Measurements from ENCODE around the gene SORCS2.

Gene SORCS2

DNA sequence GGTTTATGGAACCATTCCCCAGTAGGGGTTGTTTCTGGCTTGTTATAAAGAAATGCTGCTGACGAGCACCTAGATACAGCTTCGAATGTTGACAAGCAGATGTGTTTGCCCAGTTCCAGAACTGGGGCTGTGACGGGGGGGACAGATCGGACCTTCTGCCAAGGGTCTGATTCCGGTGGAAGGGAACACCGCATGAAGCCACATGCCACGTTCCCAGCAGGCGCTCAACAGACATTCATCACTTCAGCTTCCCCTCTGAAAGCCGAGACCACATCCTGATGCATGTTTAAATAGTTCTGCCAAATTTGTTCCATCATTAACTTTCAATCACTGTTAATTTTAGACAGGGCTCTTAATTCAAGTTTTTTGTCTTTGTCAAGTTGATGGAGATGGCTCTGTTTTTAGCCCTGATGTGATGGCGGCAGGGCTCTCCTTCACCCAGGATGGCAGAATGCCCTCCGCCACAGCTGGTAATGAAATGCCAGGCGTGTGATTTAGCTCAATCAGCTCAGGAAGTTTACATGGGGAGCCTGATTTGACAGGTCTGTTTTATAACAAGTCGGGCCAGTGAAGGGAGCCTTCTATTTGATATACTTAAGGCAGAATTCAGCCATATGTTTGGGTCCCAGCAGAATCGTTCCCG, 185.0 kb downstream of the SORCS2 start:
- no peak for DNase-seq (ENCODE audit: low spot score)

DNA sequence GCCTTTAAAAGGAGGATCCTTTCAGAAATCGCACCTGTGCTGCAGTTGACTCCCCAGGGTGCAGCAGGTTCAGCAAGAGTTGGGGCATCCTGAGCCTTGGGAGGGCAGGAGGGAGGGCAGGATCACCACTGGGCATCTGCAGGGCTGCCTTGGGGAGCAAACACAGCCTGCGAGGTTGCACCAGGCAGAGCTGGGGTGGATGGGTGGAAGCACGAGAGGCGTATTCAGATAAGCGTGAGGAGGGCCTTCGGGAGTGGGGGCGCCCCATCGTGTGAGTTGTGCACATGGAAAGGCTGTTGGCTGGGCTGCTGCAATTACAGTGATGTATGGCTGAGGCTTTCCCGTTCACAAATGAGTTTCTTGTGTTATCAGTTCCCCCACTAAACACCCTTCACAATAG, 186.8 kb downstream of the SORCS2 start:
- no peak for DNase-seq (ENCODE audit: low spot score)

DNA sequence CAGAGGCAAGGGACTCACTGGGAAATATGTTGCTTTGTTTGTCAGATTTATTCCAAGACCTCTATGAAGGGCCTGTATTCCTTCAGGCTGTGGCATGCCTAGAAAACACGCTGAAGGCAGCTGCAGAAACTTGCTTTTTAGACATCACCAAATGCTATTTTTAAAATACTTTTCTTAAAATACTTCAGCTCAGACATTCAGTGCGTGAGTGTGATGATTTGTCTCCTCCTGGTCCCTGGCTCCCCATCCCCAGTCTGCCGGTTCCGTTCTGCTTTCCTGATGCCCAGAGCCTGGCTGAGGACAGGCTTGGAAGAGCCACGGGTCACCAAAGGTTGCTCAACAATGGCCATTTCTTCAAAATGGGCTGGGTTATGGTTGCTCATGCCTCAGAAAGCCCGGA, 187.4 kb downstream of the SORCS2 start:
- DNase-seq (ENCODE audit: low spot score) = no peak

DNA sequence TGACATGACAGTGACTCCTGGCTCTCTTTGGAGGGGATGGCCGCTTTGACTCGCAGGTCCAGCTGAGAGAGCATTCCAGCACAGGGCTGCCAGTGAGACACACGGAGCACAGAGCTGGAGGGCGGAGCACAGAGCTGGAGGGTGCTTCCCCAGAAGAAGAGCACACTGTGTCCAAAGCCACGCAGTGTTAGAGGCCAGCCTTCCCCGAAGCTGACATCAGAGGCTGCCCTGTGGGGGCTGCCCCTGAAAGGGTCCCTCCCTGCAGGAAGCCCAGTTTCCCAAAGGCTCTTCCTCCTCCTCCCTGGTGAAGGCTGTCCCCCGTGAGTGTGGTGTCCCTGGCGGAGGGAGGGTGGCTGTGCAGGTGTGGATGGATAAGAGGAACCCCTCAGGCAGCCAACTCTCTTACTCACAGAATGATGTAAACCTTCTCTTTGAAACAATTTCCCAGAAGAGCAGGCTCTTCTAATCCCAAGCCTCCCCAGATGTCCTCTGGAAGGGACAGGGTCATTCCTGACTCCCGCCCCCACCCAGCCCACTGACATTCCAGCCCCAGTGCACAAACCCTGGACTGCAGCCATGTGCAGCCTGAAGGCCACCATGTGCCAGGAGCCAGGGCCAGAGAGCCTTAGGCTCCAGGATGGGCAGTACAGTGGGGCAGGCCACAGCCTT, 189.0 kb downstream of the SORCS2 start:
- DNase-seq (ENCODE audit: low spot score) = no peak

DNA sequence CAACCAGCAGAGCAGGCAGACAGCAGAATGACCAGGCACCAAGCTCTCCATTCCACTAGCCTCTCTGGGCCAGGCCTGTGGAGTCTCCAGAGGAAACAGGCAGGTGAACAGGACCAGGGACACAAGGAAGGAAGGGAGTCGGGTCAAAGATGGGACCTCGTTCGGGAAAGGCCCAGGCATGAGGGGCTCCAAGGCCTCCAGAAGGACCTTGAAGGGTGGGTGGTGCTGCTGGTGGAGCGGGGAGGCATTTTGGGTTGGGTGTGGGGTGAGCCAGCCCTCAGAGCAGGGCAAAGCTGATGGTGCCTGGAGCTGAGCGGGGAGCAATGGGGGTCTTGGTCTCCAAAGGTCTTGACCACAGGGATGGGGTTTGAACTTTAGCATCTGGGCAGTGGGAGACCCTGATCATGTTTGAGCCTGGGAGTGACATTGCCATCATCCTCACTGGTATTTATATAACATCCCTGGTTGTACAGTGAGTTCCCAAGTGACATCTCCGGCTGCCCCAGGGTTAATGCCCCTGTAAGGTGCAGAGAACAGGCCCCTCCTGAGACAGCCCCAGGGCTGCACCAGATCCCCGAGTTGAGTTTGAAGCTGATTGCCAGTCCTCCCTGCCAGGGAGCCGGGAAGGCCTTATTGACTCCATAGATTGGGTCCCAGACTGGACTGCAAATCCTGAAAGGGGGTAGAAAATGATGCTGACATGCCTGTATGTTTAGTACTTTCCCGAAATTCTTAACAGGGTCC, 189.7 kb downstream of the SORCS2 start:
- no peak for DNase-seq (ENCODE audit: low spot score)

DNA sequence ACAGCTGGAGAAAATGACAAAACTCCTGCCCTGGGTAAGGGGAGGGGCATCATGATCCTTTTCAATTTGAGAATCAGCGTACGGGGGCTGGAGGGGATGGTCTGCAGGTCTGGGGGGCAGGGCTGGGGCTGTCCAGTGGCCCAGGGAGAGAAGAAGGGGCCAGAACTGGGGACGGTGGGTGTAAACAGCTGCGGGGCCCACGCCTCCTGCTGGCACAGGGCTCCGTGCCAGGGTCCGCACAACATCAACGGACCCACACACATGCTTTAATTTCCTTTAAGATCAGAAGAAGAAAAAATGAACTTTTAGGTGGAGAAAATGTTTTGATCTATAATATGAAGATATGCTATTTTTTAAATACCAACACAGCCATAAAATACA, 190.3 kb downstream of the SORCS2 start:
- no peak for DNase-seq (ENCODE audit: low spot score)

DNA sequence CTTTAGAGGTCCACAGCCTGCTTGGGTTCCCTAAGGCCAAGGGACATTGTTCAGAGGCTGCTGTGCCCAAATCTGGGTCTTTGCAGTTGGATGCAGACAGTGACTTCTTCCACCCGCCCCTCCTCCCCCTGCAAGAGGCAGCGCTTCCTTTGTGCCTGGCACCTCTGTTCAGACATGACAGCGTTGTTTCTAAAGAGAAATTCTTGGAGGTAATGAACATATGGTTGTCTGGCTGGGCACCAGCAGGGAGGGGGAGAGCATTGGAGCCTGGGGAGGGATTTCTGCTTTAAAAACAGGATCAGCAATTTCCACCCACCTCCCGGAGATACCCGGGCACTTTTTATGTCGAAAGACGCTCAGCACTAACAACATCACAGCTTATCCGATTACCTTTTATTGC, 190.9 kb downstream of the SORCS2 start:
- DNase-seq (ENCODE audit: low spot score) = no peak

DNA sequence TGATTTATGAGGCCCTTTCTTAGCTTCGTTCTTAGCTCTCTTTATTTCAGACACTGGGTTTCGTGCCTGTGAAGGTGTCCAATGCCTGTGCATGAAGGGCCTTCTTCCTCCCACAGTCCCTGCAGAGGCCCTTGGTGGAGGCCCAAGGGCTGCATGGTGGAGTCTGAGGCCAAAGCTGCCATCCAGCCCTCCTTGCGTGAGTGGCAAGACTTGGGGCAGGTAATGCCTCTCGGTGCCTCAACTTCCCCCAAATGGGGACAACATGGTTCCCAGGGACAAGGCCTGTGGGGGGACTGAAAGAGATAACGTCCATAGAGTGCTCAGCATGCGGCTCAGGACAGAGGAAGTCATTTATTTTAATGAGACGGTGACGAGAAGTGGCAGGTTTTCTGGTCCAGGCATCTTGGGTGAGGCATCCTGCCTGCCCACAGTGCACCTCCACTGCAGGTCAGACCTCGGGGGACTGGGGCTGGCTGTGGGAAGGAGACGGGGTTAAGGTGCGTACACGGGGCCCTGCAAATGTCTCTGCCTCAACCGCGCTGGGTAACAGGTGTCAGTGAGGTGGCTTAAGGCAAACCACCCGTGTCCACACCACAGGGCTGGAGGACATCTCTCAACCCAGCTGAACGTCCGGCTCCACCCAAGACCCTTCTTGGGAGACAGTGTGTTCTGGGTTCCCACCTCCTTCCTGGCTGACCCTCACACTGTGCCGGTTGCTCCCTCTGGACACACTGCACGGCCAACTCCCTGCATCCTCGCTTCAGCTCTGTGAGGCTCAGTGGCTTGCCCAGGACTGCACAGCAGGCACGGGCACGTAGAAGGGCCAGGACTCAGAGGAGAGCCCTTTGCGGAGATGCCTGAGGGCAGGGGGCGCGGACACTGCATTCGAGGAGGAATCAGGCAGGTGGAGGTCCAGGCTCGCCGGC, 191.9 kb downstream of the SORCS2 start:
- DNase-seq (ENCODE audit: low spot score) = no peak

DNA sequence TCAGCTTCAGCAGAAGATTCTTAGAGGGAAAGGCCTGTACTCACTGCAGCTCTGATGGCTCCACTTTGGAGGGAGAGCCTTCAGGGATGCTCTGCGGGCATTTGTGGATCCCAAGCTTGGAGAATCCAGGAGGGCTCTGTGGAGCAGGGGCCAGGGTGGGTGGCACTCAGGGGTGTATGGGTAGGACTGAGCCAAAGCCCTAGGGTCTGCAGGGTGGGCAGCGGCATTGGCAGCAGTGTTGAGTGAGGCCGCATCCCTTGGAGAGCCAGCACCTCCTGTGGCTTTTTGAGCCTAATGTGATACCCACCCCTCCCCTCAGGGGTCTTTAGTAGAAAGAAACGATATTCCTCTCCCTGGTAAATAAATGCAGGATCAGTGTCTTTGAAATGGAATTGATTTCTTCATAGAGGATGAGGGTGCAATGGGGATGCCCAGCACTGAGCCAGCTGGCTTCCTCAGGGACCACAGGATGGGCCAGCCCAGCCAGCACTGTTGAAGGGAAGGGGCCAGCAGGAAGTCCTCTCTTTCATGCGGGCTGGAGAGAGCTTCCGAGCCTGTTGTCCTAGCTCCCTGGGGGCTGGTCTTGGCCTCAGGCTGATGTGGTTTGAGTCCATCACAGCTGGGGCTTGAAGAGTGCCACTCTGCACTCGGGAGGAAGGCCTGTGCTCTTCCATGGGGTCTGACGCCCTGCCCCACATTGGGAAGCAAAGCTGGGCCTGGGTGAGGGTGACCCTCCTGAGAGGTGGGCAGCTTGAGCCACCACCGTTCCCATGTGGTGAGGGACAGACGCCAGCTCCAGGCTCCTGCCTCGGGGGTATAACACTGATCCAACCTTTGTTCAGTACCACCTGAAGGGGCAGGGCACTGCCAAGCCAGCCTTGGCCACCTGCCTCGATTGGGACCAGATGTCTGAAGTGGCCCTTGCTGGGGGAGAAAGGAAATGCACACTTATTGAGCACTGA, 192.9 kb downstream of the SORCS2 start:
- DNase-seq (ENCODE audit: low spot score) = no peak

DNA sequence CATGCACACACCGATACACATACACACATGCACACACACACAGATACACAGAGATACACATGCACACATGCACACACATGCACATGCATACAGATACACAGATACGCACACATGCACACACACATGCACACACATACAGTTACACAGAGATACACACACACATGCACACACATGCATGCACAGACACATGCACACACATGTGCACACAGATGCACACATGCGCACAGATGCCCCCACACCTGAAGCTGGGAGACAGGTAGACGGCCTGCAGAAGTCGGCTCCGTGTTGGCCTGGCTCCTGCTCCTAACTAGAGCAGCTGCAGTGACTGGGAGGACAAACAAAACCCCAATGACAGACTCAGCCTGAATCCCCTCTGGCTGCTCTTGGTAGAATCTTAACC, 195.6 kb downstream of the SORCS2 start:
- no peak for DNase-seq (ENCODE audit: low spot score)

DNA sequence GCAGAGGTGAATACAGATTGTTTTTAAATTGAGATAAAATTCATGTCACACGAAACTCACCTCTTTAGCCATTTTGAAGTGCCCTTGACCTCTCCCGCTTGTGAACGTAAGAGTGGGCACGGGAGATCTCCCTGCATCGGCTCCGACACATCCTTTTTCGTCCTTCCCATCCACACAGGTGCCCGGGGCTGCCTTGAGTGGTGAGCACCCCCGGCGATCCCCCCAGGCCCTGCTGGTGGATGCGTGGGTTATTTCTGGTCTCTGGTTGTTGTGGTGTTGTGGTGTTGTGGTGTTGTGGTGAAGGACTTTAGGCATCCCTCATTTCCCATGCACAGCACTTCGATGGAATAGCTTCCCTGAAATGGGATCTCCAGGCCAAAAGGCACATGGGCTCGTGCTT, 196.3 kb downstream of the SORCS2 start:
- no peak for DNase-seq (ENCODE audit: low spot score)

DNA sequence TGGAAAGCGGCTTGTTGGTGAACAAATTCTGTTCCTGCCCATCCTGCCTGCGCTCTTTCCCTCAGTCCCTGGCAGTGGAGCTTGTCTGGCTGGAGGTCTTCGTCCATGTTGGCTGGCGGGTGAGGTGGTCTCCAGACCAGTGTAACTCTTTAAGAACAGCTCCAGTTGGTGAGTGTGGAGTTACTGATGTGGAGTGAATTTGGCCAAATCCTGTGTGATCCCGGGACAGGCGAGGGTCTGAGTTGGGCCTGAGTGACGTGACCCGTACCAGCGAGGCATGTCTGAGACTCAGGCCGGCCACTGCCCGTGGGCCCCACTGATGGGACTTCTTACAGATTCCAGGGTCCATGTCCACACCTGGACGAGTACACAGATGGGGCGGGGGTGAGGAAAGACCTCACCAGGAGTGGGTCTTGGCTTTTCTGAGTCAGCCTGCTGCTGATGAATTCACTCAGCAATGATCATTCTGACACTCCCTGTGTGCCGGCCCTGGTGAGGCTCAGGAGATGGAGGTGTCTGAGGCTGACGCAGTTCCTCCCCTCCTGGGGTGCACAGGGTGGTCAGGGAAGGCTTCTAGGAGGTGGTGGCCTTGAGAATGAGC, 196.9 kb downstream of the SORCS2 start:
- no peak for DNase-seq (ENCODE audit: low spot score)

DNA sequence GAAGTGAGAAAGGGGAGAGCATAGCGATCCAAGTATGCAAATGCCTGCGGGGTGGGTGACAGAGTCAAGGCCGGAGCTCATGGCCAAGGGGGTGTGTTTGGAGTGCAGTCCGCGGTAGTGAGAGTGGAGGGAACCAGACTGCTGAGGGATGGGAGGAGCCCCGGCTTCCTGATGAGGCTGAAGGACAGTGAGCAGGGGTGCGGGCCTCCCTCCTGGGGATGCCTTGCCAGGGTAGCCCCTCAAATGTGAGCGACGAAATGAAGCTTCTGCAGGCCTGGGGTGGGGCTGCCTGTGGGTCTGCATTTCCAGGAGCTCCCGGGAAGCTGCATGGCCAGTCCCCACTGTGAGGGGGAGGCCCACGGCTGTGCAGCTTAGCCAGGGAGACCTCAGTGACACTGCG, 197.4 kb downstream of the SORCS2 start:
- no peak for DNase-seq (ENCODE audit: low spot score)

DNA sequence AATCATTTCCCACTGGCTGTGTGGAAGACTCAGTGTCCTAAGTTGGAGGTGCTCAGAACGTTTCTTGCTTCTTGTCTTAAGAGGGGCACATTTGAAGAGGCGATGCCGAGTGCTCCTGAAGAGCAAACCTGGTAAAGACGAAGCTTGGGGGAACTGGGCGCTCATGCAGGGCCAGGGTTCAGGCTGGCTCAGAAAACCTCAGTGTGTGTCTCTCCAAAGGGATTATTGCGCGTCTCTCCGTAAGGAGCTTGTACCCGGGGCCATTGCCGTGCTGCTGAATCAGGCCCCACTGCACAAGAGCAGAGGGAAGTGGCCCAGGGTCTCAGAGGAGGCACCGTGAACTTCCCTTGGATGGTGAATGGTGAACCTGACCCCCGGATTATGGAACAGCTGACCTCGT, 198.0 kb downstream of the SORCS2 start:
- DNase-seq (ENCODE audit: low spot score) = no peak

DNA sequence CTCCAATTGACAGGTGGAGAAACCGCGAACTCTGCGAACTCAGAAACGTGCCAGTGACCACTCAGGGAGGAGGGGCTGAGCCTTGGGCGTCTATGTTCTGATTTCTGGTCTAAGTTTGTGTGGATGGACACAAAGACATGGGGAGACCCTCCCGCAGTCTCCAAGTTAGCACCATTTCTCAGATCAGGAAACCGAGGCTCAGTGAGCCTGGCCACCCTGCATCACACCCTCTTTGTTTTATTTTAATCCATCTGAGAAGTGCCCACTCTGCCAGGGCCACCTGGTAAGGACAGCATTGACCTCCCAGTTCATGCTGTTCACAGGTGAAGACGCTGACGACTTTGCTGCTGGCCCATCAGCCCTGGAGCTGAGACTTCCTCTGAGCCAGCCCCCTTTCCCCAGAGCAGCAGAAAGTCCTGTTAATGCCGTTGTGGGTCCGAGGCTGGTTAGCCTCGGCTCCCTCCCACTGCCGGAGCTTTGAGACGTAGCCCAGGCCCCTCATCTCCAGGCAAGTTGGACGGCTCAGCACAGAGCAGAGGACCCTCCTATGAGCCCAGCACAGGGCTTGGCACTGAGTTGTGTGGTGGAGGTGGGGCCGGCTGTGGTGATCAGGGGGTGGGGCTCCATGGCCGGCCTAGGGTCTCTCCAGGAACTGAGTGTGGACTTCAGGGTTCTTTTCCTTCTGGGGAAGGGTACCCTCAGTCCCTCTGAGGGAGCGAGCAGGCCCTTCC, 198.7 kb downstream of the SORCS2 start:
- DNase-seq (ENCODE audit: low spot score) = no peak

DNA sequence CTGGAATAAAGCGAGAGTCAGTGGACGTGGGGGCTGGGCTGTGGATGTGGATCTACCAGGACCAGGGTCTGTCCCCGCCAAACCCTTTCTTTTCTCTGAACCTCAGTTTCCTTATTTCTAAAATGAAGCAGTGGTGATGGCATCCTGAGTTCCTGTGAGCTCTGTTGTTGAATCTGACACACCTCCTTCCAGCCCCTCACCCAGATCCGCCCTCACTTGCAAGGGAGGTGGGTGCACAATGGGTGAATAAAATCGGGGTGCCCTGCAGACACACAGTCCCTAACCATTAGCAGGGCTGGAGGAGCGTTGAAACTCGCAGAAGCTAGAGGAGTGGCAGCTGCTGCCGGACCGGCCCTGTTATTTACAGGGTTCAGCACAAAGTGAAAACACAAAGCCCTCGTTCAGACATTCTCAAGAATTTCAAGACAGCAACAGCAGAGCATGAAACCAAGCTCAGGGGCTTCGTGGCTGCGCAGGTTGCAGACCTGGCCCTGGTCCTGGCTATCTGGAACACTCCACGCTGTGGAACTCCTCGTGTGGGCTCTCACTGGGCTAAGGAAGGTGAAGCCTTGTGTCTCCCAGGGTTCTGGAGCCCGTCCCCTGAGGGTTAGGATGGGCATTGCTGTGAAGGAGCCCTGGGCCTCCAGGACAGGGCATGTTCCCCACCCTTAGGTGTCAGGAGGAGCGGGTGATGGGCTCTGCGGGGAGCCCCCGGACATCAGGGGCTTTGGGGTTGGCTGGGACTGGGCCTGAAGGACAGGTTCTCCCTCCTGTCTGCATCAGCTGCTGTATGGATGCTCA, 199.5 kb downstream of the SORCS2 start:
- DNase-seq (ENCODE audit: low spot score) = no peak

DNA sequence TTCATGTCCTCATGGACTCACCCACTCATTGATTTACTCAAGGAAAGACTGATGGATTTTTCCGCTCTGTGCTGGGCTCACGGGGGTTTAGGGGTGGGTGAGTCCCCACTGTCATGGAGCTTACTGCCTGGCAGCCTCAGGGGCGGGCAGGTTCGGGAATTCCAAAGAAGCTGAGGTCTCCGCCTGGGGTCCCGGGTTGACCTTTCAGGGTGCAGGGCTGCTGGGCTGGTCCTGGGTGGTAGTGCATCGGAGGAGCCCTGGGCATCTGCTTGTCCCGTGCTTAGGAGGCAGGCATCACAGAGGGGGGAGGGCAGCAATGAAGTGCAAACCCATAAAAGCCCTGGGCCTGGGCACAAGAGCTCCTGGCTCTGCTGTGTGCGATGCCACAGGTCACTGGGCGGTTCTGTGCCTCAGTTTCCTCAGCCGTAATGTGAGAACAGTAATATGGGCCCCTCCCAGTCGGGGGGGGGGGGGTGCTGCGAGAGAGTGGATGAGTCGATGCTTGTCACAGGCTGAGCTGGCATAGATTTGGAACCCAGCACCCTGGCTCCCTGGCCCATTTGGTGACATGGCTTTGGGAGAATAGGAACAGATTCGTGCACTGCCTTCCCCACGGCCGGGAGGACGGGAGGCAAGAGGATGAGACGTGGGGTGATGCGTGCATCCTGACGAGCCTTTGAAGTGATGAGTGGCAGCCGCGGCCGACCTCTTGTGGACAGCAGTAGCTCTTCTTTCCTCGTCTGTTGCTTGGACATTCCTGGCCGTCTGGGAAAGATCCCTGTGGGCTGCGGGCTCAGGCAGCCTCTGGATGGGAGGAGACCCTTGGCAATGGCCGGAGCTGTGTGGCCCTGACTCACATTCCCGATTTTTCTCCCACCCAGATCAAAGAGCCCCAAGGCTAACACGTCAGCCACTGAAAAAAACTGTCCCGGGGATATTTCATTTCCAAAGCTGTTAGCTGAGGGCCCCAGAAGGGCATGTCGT, 200.4 kb downstream of the SORCS2 start:
- peak; percentile 9 for DNase-seq (ENCODE audit: low spot score)

Measured in kidney tubule cell (primary cell).